IMR-90 (cell line): ENCODE results near the gene GZMA. TPM values are rescaled to one million over a fixed set of nuclear protein-coding genes. Genes with fewer than 3 reads are reported as not detected.

Source experiments
- ATAC-seq: fragments of 200-7000 bp; cut with Tn5 transposase; 2 replicates; pipeline ENCODE4 v1.9.1; 2020; ENCODE audit warnings: low read depth, mild to moderate bottlenecking, moderate library complexity
- BruUV-seq: library from RNA; stranded (reverse); fragments of 400-500 nt; replicated peaks from 2 replicates; lab custom pipeline; 2021; lab: Mats Ljungman, UMichigan
- CTCF ChIA-PET: fragments of 300-600 bp; formaldehyde crosslinking; extraction: SDS; loops from one replicate; lab custom pipeline; 2021; ENCODE audit warnings: antibody characterized with exemption; lab: Yijun Ruan, JAX
- POLR2A ChIA-PET: fragments of 300-600 bp; sonication (Branson Sonifier 250); formaldehyde crosslinking; loops from one replicate; lab custom pipeline; 2022; ENCODE audit warnings: antibody characterized with exemption; ENCODE audit not compliant: unreplicated experiment; lab: Charles Lee
- DNase-seq: peaks from one replicate; pipeline ENCODE4 v3.0.0; 2013
- H2AFZ ChIP-seq: replicated peaks from 2 replicates; pipeline ENCODE3; 2013; ENCODE audit warnings: low read length, mild to moderate bottlenecking; ENCODE audit not compliant: poor library complexity
- H2AK5ac ChIP-seq: 2 replicates; pipeline ENCODE4 v1.6.1; 2013; ENCODE audit warnings: low read depth, low read length, inconsistent platforms
- H2AK9ac ChIP-seq: replicated peaks from 2 replicates; pipeline ENCODE3; 2013; ENCODE audit warnings: mild to moderate bottlenecking, low read depth, low read length, moderate library complexity; ENCODE audit not compliant: poor library complexity
- H2BK120ac ChIP-seq: 2 replicates; pipeline ENCODE4 v1.6.1; 2013; ENCODE audit warnings: low read depth, low read length, inconsistent platforms
- H2BK15ac ChIP-seq: 3 replicates; pipeline ENCODE4 v1.6.1; 2013; ENCODE audit warnings: low read depth, low read length, inconsistent platforms
- H2BK20ac ChIP-seq: 2 replicates; pipeline ENCODE4 v1.6.1; 2013; ENCODE audit warnings: low read depth, mild to moderate bottlenecking, inconsistent platforms, low read length, moderate library complexity
- H2BK5ac ChIP-seq: 2 replicates; pipeline ENCODE4 v1.6.1; 2013; ENCODE audit warnings: mild to moderate bottlenecking, low read depth, low read length, inconsistent platforms; ENCODE audit not compliant: poor library complexity, severe bottlenecking
- H3K14ac ChIP-seq: replicated peaks from 2 replicates; pipeline ENCODE4 v1.6.1; 2013; ENCODE audit warnings: low read depth, low read length, inconsistent platforms
- H3K18ac ChIP-seq: 2 replicates; pipeline ENCODE4 v1.6.1; 2013; ENCODE audit warnings: low read depth, low read length, control low read depth
- H3K23ac ChIP-seq: 2 replicates; pipeline ENCODE4 v1.6.1; 2013; ENCODE audit warnings: low read depth, low read length, inconsistent platforms
- H3K27ac ChIP-seq: 2 replicates; pipeline ENCODE4 v1.5.1; 2013; ENCODE audit warnings: mild to moderate bottlenecking, control low read depth, low read length; ENCODE audit not compliant: insufficient read depth
- H3K27me3 ChIP-seq: 2 replicates; pipeline ENCODE4 v1.6.1; 2013; ENCODE audit warnings: low read length; ENCODE audit not compliant: control insufficient read depth, insufficient read depth
- H3K36me3 ChIP-seq: 2 replicates; pipeline ENCODE4 v1.6.1; 2013; ENCODE audit warnings: low read length, mixed read lengths; ENCODE audit not compliant: control insufficient read depth, insufficient read depth
- H3K4ac ChIP-seq: 2 replicates; pipeline ENCODE4 v1.6.1; 2013; ENCODE audit warnings: low read depth, low read length, inconsistent platforms
- H3K4me1 ChIP-seq: 2 replicates; pipeline ENCODE4 v1.6.1; 2013; ENCODE audit warnings: low read length, mixed read lengths; ENCODE audit not compliant: control insufficient read depth, insufficient read depth
- H3K4me2 ChIP-seq: 2 replicates; pipeline ENCODE4 v1.6.1; 2013; ENCODE audit warnings: low read depth, mild to moderate bottlenecking, control low read depth, low read length, moderate library complexity
- H3K4me3 ChIP-seq: 2 replicates; pipeline ENCODE4 v1.5.1; 2013; ENCODE audit warnings: low read depth, mild to moderate bottlenecking, control low read depth, low read length, moderate library complexity; ENCODE audit not compliant: insufficient read depth
- H3K56ac ChIP-seq: 2 replicates; pipeline ENCODE4 v1.6.1; 2013; ENCODE audit warnings: low read length, inconsistent platforms; ENCODE audit not compliant: insufficient read depth; ENCODE audit errors: extremely low read depth
- H3K79me1 ChIP-seq, 2 experiments: 2 replicates each; pipeline ENCODE4 v1.6.1; 2013; ENCODE audit warnings: low read length in 2 of 2, inconsistent platforms in 1 of 2, low read depth in 1 of 2
- H3K9ac ChIP-seq: 2 replicates; pipeline ENCODE4 v1.6.1; 2013; ENCODE audit warnings: low read depth, low read length, control low read depth
- H3K9me1 ChIP-seq: 2 replicates; pipeline ENCODE4 v1.6.1; 2013; ENCODE audit warnings: low read length, inconsistent platforms; ENCODE audit not compliant: insufficient read depth
- H3K9me3 ChIP-seq: 2 replicates; pipeline ENCODE4 v1.6.1; 2013; ENCODE audit warnings: low read length; ENCODE audit not compliant: control insufficient read depth, insufficient read depth
- H4K20me1 ChIP-seq: 2 replicates; pipeline ENCODE4 v1.6.1; 2013; ENCODE audit warnings: low read length, inconsistent platforms; ENCODE audit not compliant: insufficient read depth
- H4K5ac ChIP-seq: 2 replicates; pipeline ENCODE4 v1.6.1; 2013; ENCODE audit warnings: mild to moderate bottlenecking, low read depth, low read length, control low read depth
- H4K8ac ChIP-seq, 2 experiments: 2 replicates each; pipeline ENCODE4 v1.6.1; 2013; ENCODE audit warnings: low read depth in 2 of 2, low read length in 2 of 2, control low read depth in 1 of 2, inconsistent platforms in 1 of 2
- H4K91ac ChIP-seq: 2 replicates; pipeline ENCODE4 v1.6.1; 2013; ENCODE audit warnings: low read depth, low read length, inconsistent platforms; ENCODE audit not compliant: insufficient read depth
- BHLHE40 ChIP-seq: fragments of 150-350 bp; IDR thresholded peaks from 2 replicates; pipeline ENCODE4 v1.6.1; 2016; ENCODE audit warnings: mild to moderate bottlenecking, low read depth, low read length
- CEBPB ChIP-seq: IDR thresholded peaks from 2 replicates; pipeline ENCODE4 v1.6.1; 2012; ENCODE audit warnings: low read depth, low read length, improper control_type of control experiment
- MAZ ChIP-seq: IDR thresholded peaks from 2 replicates; pipeline ENCODE4 v1.6.1; 2012; ENCODE audit warnings: low read depth, mild to moderate bottlenecking, low read length, improper control_type of control experiment, moderate library complexity, borderline replicate concordance
- NFE2L2 ChIP-seq: fragments of 150-350 bp; IDR thresholded peaks from 2 replicates; pipeline ENCODE4 v1.6.1; 2016; ENCODE audit warnings: low read depth, mild to moderate bottlenecking, low read length
- RAD21 ChIP-seq: IDR thresholded peaks from 2 replicates; pipeline ENCODE4 v1.6.1; 2012; ENCODE audit warnings: low read length, improper control_type of control experiment
- RFX5 ChIP-seq: IDR thresholded peaks from 2 replicates; pipeline ENCODE4 v1.8.0; 2012; ENCODE audit warnings: low read depth, mild to moderate bottlenecking, low read length, moderate library complexity
- SMC3 ChIP-seq: fragments of 150-350 bp; IDR thresholded peaks from 2 replicates; pipeline ENCODE4 v1.6.1; 2016; ENCODE audit warnings: low read depth, mild to moderate bottlenecking, antibody characterized with exemption, low read length, moderate library complexity
- WGBS, 2 experiments: methylation state at CpG; one replicate each; pipeline versions ENCODE4 v1.1.5 to v1.1.7; 2013; ENCODE audit warnings: missing lambda C conversion rate in 2 of 2; ENCODE audit not compliant: insufficient read length in 1 of 2; ENCODE audit errors: extremely low coverage in 2 of 2; 5-methylcytosine and 5-hydroxymethylcytosine counted together
- dilution Hi-C: fragments of 300-500 bp; cut with HindIII; formaldehyde crosslinking; loops from one replicate; pipeline ENCODE4 v1.14.3; 2018; ENCODE audit warnings: low sequenced_read_pairs; ENCODE audit not compliant: unreplicated experiment
- in situ Hi-C: fragments of 300-500 bp; cut with MboI; formaldehyde crosslinking; loops from 3 replicates; pipeline ENCODE4 v1.14.3; 2019; ENCODE audit warnings: low sequenced_read_pairs, inconsistent platforms, mixed read lengths
- intact Hi-C: fragments of 100-400 bp; cut with micrococcal nuclease; formaldehyde crosslinking; loops from 2 replicates; pipeline ENCODE4 v1.10.0; 2022
- polyA plus RNA-seq, 3 experiments: library from polyadenylated mRNA; depleted of rRNA; stranded (reverse); fragments of >200 nt; gene quantifications; 2 replicates each; pipeline ENCODE4 v1.2.3, GENCODE V29; 2012; ENCODE audit warnings: low replicate concordance in 1 of 3
- total RNA-seq: library from RNA; depleted of rRNA; stranded (reverse); fragments of >200 nt; gene quantifications from 2 replicates; pipeline ENCODE4 v1.2.3, GENCODE V29; 2012
- TF ChIP-seq, protein P1 (sequence below): fragments of 150-350 bp; IDR thresholded peaks from 2 replicates; pipeline ENCODE4 v1.6.1; 2016; ENCODE audit warnings: low read depth, mild to moderate bottlenecking, low read length, moderate library complexity, borderline replicate concordance

The GZMA gene
- total and polyA plus RNA-seq, 2 of the 4 experiments (the other 2 are of a cell fraction): not detected

DNA sequence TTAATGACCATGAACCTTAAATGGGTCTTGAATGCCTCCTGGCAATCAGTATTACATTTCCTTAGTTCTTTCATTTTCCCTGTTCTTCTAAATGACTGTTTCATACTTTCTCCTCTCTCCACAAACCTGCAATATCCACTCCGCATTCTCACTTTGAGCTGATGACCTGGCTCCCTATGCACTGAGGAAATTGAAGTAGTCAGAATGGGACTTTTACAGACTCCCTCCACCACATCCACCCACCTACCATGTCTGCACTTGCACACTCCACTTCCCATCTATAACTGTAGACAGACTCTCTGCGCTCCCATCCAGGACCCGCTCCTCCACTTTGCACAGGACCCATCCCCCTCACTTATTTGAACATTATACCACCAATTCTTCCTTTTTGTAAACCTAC lies 36.2 kb upstream of the GZMA start:
- H2AK9ac ChIP-seq: no peak overlapping the region
- H2BK5ac ChIP-seq: no peak overlapping the region
- H3K27ac ChIP-seq: no peak overlapping the region
- H3K23ac ChIP-seq: no peak overlapping the region
- H2AFZ ChIP-seq: no peak overlapping the region
- ATAC-seq (no peak), DNase-seq (no peak)
- POLR2A ChIA-PET: no interaction called here
- BruUV-seq: no TSS peak
- no peak overlapping the region for H2BK15ac ChIP-seq
- no peak overlapping the region for H4K5ac ChIP-seq
- H2BK120ac ChIP-seq: no peak overlapping the region
- H3K79me1 ChIP-seq: no peaks in the 10 kb centered on the region
- no peak overlapping the region for H3K9ac ChIP-seq
- CTCF ChIA-PET: no interaction called here
- no peaks in the 10 kb centered on the region; the same call in 1 of the 2 replicates for H4K20me1 ChIP-seq
- intact Hi-C loops (no loop called here), dilution Hi-C loops (no loop called here), in situ Hi-C loops (no loop called here)
- peaks cover 3% of the 10 kb centered on the region; the same call in 1 of the 2 replicates for H3K4me1 ChIP-seq
- no peak overlapping the region for H4K8ac ChIP-seq
- no peak for TF ChIP-seq RAD21
- no peak for TF ChIP-seq MAZ
- no peak for TF ChIP-seq SMC3
- TF ChIP-seq, protein P1, sequence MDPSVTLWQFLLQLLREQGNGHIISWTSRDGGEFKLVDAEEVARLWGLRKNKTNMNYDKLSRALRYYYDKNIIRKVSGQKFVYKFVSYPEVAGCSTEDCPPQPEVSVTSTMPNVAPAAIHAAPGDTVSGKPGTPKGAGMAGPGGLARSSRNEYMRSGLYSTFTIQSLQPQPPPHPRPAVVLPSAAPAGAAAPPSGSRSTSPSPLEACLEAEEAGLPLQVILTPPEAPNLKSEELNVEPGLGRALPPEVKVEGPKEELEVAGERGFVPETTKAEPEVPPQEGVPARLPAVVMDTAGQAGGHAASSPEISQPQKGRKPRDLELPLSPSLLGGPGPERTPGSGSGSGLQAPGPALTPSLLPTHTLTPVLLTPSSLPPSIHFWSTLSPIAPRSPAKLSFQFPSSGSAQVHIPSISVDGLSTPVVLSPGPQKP: no peak
- no peak for TF ChIP-seq NFE2L2
- no peak for TF ChIP-seq BHLHE40
- no peak for TF ChIP-seq RFX5
- no peak for TF ChIP-seq CEBPB
- no peak overlapping the region for H3K4me2 ChIP-seq
- H3K14ac ChIP-seq: no peak overlapping the region
- no peaks in the 10 kb centered on the region for H3K36me3 ChIP-seq
- H3K9me1 ChIP-seq: peaks cover 5% of the 10 kb centered on the region
- peaks cover 26% of the 10 kb centered on the region for H3K27me3 ChIP-seq
- no peak overlapping the region for H3K56ac ChIP-seq
- 100% methylated on average over 2 of the region's 3 CpGs; no CpG with 5 or more reads in 1 of the 2 experiments for WGBS, 2 experiments
- no peak overlapping the region for H2AK5ac ChIP-seq
- H3K18ac ChIP-seq: no peak overlapping the region
- no peak overlapping the region for H4K91ac ChIP-seq
- H3K4ac ChIP-seq: no peak overlapping the region
- no peaks in the 10 kb centered on the region for H3K9me3 ChIP-seq
- H3K4me3 ChIP-seq: no peak overlapping the region
- no peak overlapping the region for H2BK20ac ChIP-seq
